Measurements from ENCODE around the gene NR1H4. TPM values are rescaled to one million over a fixed set of nuclear protein-coding genes. Genes with fewer than 3 reads are reported as not detected.
"Not testable (repeated sequence)": the region's sequence is repeated elsewhere in the genome, so short reads cannot be mapped to it uniquely, and the experiment has no call there.

The NR1H4 gene
- total RNA-seq, 3 donors from 2014 or later, result 0.15 TPM; not detected in 2

DNA sequence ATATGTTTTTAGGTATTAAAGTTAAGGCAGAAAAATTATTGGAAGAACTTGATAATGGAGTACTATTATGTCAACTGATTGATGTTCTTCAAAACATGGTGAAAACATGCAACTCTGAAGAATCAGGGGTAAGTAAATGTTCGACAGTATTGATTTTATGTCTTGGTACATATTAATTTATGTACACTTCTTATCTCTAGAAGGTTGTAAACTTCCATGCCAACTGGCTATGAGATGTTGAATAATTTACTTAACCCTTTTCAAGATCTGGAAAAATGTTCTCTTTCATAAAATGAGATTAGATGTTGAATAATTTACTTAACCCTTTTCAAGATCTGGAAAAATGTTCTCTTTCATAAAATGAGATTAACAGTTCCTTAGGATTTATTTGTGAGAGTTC, 128.0 kb downstream of the NR1H4 start:
- no peak overlapping the region for H3K4me3 ChIP-seq
- H3K36me3 ChIP-seq, result no peaks in the 10 kb centered on the region
- no peaks in the 10 kb centered on the region for H3K4me1 ChIP-seq
- no peaks in the 10 kb centered on the region for H3K9me3 ChIP-seq
- no peak overlapping the region for H3K27ac ChIP-seq
- intact Hi-C loops (cut with DNase I; ENCODE audit: low total_unique reads), result no loop called here
- TF ChIP-seq CTCF (IDR thresholded peaks at IDR 0.05), result no peak
- TF ChIP-seq POLR2A (IDR thresholded peaks at IDR 0.05), result no peak
- no peak for TF ChIP-seq POLR2AphosphoS5 (IDR thresholded peaks at IDR 0.05)
- DNase-seq (ENCODE audit: low spot score in 2 of 2), result no peak
- H3K27me3 ChIP-seq, result no peaks in the 10 kb centered on the region

DNA sequence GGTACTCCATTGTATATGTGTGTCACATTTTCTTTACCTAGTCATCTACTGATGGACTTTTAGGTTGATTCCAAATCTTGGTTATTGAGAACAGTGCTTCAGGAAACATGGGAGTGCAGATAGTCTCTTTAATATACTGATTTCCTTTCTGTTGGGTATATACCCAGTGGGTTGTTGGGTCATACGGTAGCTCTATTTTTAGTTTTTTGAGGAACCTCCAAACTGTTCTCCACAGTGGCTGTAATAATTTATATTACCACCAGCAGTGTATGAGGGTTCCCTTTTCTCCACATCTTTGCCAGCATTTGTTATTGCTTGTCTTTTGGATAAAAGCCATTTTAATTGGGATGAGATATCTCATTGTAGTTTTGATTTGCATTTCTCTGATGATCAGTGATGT, 129.3 kb downstream of the NR1H4 start:
- intact Hi-C loops (cut with DNase I; ENCODE audit: low total_unique reads); H3K36me3 ChIP-seq; H3K9me3 ChIP-seq; H3K27me3 ChIP-seq; H3K27ac ChIP-seq; H3K4me3 ChIP-seq; DNase-seq (ENCODE audit: low spot score in 2 of 2); H3K4me1 ChIP-seq: not testable (repeated sequence)

GRCh38 chr12:100608776-100609175, 135.1 kb downstream of the NR1H4 start:
- Histone ChIP-seq H3K36me3 (no peaks in the 10 kb centered on the region), H3K4me1 (no peaks in the 10 kb centered on the region), H3K4me3 (no peak overlapping the region), H3K9me3 (no peaks in the 10 kb centered on the region), H3K27ac (no peak overlapping the region), H3K27me3 (no peaks in the 10 kb centered on the region)
- no peak for DNase-seq (ENCODE audit: low spot score in 2 of 2)
- no peak for TF ChIP-seq CTCF (IDR thresholded peaks at IDR 0.05)
- intact Hi-C loops (cut with DNase I; ENCODE audit: low total_unique reads), result no loop called here

- Histone ChIP-seq H3K27ac (no peak overlapping the region), H3K4me3 (no peak overlapping the region), H3K4me1 (no peaks in the 10 kb centered on the region), H3K36me3 (no peaks in the 10 kb centered on the region), H3K27me3 (no peaks in the 10 kb centered on the region), H3K9me3 (no peaks in the 10 kb centered on the region)
- DNase-seq (ENCODE audit: low spot score in 2 of 2), result no peak
- intact Hi-C loops (cut with DNase I; ENCODE audit: low total_unique reads), result no loop called here
- TF ChIP-seq POLR2AphosphoS5 (IDR thresholded peaks at IDR 0.05), result no peak
- TF ChIP-seq POLR2A (IDR thresholded peaks at IDR 0.05), result no peak
- TF ChIP-seq CTCF (IDR thresholded peaks at IDR 0.05), result no peak
These were observed 137.2 kb downstream of the NR1H4 start for GRCh38 chr12:100610666-100611430.

GRCh38 chr12:100612606-100613005, 138.9 kb downstream of the NR1H4 start:
- Histone ChIP-seq H3K4me3 (no peak overlapping the region), H3K27ac (no peak overlapping the region), H3K4me1 (no peaks in the 10 kb centered on the region), H3K9me3 (no peaks in the 10 kb centered on the region), H3K36me3 (no peaks in the 10 kb centered on the region), H3K27me3 (no peaks in the 10 kb centered on the region)
- DNase-seq (ENCODE audit: low spot score in 2 of 2), result no peak
- intact Hi-C loops (cut with DNase I; ENCODE audit: low total_unique reads), result no loop called here
- TF ChIP-seq POLR2A (IDR thresholded peaks at IDR 0.05) (no peak), POLR2AphosphoS5 (IDR thresholded peaks at IDR 0.05) (no peak), CTCF (IDR thresholded peaks at IDR 0.05) (no peak)

Other genes starting within 250 kb of the NR1H4 start
- 1 to 10 TPM; 1.3 to 2.3 (median 2.0) TPM for gene DEPDC4, start 206.8 kb upstream of the NR1H4 start, total RNA-seq
- 10 to 100 TPM; 39.4 to 92.2 (median 53.7) TPM for gene SCYL2, start 206.7 kb upstream of the NR1H4 start, total RNA-seq
- gene SLC17A8, start 116.8 kb upstream of the NR1H4 start, total RNA-seq, result not detected
- gene GAS2L3, start 99.8 kb downstream of the NR1H4 start, total RNA-seq, result 1 to 10 TPM; 2.3 to 7.0 (median 5.9) TPM

Measured in breast epithelium (tissue), 4 donors.